MM.1S (cell line): ENCODE data around the gene NEGR1.

ENCODE experiments used
- CTCF ChIP-seq: fragments of 300-600 bp; sonication (generic); IDR thresholded peaks from 2 replicates; pipeline ENCODE4 v1.5.1; 2016; ENCODE audit warnings: antibody characterized with exemption, low read length, mixed read lengths
- EZH2 ChIP-seq: fragments of 300-600 bp; sonication (generic); optimal IDR thresholded peaks from 2 replicates; pipeline ENCODE3; 2017; ENCODE audit warnings: low read depth, mild to moderate bottlenecking, antibody characterized with exemption, low read length, mixed read lengths
- EZH2phosphoT487 ChIP-seq: fragments of 300-600 bp; sonication (generic); IDR thresholded peaks from 2 replicates; pipeline ENCODE4 v1.6.1; 2018; ENCODE audit warnings: antibody characterized with exemption, low read length

DNA sequence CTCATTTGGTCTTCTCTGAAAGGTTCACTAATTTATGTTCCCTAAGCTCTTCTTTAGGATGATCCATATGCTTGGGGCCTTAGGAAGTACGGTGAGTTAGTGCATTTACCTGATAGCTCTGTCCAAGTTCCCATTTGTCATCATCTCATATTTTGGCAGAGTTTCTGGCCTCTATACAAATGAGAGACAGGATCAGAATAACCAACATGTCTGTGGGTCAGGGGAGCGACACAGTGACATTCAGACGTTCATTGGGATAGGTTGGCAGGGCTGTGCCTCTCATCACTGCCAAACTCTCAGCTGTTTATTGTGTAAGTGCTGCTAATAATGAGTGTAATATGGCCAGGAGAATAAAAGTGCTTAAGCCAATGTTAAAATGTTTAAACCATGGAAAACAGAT, 640.4 kb downstream of the NEGR1 start:
- TF ChIP-seq CTCF (no peak), EZH2 (no peak), EZH2phosphoT487 (no peak)
